C4-2B (cell line): Measurements from ENCODE around the gene SMARCC1.

Source experiments
- H3K27ac ChIP-seq: fragments of 450-650 bp; 2 replicates; pipeline ENCODE4 v1.5.1; 2017
- CTCF ChIP-seq: fragments of 450-650 bp; conservative IDR thresholded peaks from 2 replicates; pipeline ENCODE4 v1.5.1; 2017; ENCODE audit warnings: mild to moderate bottlenecking
- ZFX ChIP-seq: fragments of 450-650 bp; IDR thresholded peaks from 2 replicates; pipeline ENCODE4 v1.6.1; 2017

The SMARCC1 gene

GRCh38 chr3:47646362-47646761 lies 135.3 kb downstream of the SMARCC1 start:
- TF ChIP-seq ZFX (no peak), CTCF (no peak)
- H3K27ac ChIP-seq, result no peak overlapping the region

GRCh38 chr3:47645551-47645950 lies 136.1 kb downstream of the SMARCC1 start:
- H3K27ac ChIP-seq, result no peak overlapping the region
- no peak for TF ChIP-seq CTCF
- no peak for TF ChIP-seq ZFX

GRCh38 chr3:47643092-47643491 lies 138.6 kb downstream of the SMARCC1 start:
- no peak overlapping the region for H3K27ac ChIP-seq
- TF ChIP-seq CTCF, result no peak
- no peak for TF ChIP-seq ZFX

- H3K27ac ChIP-seq, result no peak overlapping the region
- no peak for TF ChIP-seq ZFX
- no peak for TF ChIP-seq CTCF
Measured at GRCh38 chr3:47641739-47642138, 140.0 kb downstream of the SMARCC1 start.

GRCh38 chr3:47636921-47637320 lies 144.8 kb downstream of the SMARCC1 start:
- TF ChIP-seq ZFX, result no peak
- TF ChIP-seq CTCF, result no peak
- H3K27ac ChIP-seq, result no peak overlapping the region

GRCh38 chr3:47636225-47636624 lies 145.5 kb downstream of the SMARCC1 start:
- H3K27ac ChIP-seq, result no peak overlapping the region
- TF ChIP-seq ZFX (no peak), CTCF (no peak)

GRCh38 chr3:47635536-47635935 lies 146.2 kb downstream of the SMARCC1 start:
- TF ChIP-seq ZFX (no peak), CTCF (no peak)
- no peak overlapping the region for H3K27ac ChIP-seq
